ENCODE measurements around the gene CHRNE.
"Not testable (repeated sequence)": the region's sequence is repeated elsewhere in the genome, so short reads cannot be mapped to it uniquely, and the experiment has no call there.

The CHRNE gene

DNA sequence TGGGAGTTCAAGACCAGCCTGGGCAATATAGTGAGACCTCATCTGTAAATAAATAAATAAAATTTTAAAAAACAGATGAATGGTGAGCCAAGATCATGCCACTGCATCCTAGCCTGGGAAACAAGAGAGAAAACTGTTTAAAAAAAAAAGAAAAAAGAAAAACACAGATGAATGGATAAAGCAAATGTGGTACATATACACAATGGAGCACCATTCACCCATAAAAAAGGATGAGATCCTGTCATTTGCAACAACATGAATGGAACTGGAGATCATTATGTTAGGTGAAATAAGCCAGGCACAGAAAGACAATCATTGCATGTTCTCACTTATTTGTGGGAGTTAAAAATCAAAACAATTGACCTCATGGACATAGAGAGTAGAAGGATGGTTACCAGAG is 3.7 kb upstream of the CHRNE start:
- not testable (repeated sequence) for DNase-seq (ENCODE audit: low spot score)

DNA sequence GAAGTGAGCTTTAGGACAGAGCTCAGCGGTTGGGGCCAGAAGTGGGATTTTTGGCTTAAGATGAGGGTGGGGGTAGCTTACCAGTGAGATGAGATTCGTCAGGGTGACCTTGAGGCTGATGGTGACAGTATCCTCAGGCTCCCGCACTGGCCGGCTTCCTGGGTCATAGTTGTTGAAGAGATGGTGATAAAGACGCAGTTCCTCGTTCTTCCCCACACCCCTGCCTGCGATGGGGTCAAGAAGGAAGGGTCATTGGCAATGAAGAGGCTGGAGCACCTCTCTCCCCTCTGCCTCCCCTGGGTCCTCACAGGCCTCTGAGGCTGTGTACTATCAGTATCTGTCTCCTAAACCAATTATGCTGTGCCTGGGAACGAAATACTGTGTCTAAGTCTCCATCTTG is 358 bp downstream of the CHRNE start:
- DNase-seq (ENCODE audit: low spot score): no peak

DNA sequence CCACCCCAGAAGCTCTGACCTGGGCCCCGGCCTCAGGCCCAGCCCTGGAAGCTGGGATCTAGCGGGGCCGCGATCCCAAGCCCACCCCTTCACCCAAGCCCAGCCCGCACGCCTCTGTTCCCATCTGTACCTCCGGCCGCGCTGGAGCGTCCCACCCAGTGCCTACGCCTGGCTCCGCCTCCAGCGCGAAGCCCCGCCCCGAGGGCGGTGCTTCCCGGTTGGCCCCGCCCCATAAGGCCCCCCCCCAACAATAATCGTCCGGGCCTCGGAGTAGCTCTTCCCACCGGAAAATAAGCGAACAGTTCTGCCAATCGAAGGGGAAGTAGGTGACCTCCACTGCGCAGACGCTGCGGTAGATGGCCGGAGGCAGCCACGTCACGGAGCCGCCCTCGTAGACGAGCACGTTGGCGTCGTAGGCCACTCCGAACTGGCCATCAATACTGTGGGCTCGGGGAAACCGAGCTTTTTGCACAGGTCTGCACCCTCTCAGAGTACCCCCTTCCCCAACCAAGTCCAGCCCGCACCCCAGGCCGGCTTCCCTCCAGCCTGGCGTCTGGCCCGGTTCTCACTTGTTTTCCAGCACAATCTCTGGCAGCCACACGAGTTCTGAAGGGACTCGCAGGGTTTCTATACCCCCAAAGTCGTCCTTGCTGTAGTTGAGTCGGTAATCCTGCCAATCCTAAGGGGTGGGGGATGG is 1.1 kb downstream of the CHRNE start:
- DNase-seq (ENCODE audit: low spot score): no peak

DNA sequence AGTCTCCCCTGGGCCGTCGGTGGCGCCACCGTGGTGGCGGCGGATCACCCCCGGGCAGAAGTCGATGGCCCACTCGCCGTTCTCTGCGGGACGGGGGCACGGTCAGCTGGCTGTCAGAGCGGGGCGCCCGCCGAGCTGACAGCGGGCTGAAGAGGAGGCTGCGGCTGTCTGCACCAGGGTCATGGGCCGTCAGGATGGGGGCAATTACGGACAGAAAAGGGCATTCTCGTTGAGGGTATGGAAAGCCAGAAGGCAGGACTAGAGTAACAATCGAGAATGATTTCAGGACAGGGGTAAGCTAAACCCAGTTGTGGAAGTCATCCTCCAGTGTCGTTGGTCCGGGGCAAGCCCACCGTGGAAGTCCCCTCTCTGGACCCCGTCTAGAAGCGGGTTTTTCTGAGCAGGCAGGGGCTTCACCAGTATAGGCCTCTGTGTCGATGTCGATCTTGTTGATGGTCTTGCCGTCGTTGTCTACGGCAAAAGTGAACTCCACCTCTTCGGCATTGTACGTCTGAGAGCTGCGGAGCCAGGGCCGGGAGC is 1.7 kb downstream of the CHRNE start:
- no peak for DNase-seq (ENCODE audit: low spot score)

DNA sequence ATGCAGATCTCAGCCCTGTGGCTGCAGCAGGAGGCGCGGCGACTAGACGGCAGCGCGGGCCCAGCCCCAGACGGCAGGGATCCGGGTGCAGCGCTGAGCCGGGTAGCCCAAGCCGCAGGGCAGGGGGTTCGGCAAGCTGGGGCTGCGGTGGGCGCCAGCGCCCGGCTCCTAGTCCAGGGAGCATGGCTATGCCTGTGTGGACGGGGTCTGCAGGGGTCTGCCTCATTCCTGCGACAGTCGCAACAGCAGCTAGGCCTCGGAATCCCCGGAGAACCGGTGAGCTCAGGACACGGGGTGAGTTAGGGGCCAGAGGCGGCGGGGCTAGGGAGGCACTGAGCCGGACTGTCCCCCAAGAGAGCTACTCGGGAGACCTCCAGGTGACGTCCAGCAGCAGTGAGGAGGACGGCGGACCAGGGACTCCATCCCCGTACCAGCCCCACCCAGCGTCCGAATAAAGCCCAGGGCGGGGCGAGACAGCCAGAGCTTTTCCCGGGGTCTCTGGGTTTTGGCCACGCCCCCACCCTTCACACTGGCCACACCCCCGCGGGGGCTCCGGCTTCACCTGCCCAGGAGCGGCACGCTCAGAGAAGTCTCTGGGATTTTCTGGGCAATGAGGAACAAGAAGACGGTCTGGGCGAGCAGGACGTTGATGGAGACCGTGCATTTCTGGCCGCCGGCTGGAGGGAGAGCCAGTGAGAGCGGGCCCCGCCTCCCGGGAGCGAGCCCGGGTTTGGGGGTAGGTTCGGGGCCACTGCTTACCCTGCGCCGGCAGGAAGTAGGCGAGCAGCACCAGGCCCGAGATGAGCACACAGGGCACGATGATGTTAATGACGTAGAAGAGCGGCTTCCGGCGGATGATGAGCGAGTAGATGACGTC is 2.4 kb downstream of the CHRNE start:
- DNase-seq (ENCODE audit: low spot score): no peak

DNA sequence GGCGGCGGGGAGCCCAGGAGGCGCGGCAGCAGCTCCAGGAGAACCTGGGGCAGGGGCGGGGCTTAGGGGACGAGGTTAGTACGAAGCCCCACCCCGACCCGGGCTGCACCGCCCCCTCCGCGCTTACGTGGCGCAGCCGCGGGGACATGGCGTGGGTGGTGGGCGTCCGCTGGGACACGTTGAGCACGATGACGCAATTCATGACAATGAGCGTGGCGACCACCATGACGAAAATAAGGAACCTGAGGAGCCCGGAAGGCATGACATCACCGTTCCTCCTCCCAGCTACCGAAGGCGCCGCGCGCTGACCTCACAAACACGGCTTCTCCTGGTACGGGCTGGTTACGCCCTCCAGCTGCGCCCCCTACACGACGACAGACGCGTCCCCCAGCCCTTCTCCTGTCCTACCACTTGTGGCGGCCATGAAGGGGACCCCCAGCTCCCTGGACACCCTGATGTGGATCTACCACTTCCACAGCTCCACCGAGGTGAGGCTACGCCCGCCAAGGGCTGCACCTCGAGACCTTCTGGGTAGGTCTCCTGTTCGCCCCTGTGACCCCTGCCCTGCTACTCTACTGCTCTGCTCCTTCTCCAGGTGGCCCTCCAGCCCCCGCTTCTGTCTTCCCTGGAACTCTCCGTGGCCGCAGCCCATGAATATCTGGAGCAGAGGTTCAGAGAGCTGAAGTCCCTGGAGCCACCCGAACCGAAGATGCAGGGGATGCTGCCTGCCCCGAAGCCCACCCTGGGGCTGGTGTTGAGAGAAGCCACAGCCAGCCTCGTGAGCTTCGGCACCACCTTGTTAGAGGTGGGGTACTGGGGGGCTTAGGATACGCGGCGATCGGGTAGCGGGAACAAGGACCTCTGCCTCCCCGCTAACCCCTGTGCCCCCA is 3.3 kb downstream of the CHRNE start, which contains the start of gene C17orf107:
TSS of gene C17orf107 (plus strand) at position 196 of the 890 bp plus-strand sequence. CDS start at position 423, 227 bp downstream.
- peak; percentile 58 for DNase-seq (ENCODE audit: low spot score)

DNA sequence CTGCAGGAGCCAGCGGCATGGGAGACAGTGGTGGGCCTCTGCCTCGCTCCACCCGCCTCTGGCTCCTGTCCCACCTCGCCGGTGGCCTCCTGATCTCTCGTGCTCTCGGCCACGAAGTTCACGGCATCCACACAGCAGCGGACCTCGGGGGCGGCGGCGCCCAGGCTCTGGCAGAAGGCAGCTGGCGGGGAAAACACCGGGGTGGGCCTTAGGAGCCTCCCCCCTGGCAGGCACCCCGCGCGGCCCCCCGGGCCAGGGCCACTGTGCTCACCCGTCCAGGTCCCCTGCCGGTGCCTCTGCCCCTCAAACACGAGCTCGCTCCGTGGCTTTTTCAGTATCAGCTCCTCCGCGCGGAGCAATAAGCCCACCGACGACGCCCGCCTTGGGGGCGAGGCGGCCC is 4.0 kb downstream of the CHRNE start:
- DNase-seq (ENCODE audit: low spot score): no peak

DNA sequence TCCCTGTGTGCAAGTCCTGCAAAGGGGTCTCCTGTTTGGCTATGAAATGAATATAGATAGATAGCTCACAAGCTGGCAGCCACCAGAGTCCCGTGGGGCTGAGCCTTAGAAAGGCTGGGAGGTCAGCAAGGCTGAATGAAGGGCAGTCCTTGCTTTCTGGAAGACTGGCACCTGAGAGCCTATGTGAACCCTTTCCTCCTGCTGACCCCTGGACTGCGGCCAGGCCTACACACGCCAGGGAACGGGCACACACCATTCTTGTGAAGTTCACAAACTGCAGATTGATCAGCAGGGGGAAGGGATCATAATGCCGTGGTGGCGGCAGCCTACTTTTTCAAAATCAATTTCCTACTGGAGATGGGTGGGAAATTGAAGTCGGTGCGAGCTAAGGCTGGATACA is 4.5 kb downstream of the CHRNE start:
- DNase-seq (ENCODE audit: low spot score): no peak

DNA sequence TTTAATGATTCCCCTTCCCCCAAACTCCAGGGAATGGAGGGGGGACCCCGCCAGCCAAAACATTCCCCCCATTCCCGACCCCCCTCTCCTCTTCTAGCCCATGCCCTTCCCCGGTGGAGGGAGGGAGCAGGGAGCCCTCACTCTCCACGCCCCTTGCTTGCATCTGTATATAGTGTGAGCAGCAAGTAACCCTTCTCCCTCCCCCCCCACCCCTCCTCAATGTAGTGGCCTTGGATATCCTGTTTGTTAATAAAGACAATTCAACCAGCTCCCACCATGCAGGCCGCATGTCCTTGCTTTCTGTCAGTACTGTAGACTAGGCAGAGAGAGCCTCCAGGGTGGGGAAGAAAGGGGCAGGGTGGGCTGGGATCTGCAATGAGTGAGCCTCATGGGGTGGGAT is 5.1 kb downstream of the CHRNE start:
- DNase-seq (ENCODE audit: low spot score): no peak

DNA sequence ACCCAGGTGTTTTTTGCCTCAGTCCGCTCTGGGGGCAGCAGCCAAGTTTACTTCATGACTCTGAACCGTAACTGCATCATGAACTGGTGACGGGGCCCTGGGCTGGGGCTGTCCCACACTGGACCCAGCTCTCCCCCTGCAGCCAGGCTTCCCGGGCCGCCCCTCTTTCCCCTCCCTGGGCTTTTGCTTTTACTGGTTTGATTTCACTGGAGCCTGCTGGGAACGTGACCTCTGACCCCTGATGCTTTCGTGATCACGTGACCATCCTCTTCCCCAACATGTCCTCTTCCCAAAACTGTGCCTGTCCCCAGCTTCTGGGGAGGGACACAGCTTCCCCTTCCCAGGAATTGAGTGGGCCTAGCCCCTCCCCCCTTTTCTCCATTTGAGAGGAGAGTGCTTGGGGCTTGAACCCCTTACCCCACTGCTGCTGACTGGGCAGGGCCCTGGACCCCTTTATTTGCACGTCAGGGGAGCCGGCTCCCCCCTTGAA is 5.7 kb downstream of the CHRNE start:
- DNase-seq (ENCODE audit: low spot score): no peak

DNA sequence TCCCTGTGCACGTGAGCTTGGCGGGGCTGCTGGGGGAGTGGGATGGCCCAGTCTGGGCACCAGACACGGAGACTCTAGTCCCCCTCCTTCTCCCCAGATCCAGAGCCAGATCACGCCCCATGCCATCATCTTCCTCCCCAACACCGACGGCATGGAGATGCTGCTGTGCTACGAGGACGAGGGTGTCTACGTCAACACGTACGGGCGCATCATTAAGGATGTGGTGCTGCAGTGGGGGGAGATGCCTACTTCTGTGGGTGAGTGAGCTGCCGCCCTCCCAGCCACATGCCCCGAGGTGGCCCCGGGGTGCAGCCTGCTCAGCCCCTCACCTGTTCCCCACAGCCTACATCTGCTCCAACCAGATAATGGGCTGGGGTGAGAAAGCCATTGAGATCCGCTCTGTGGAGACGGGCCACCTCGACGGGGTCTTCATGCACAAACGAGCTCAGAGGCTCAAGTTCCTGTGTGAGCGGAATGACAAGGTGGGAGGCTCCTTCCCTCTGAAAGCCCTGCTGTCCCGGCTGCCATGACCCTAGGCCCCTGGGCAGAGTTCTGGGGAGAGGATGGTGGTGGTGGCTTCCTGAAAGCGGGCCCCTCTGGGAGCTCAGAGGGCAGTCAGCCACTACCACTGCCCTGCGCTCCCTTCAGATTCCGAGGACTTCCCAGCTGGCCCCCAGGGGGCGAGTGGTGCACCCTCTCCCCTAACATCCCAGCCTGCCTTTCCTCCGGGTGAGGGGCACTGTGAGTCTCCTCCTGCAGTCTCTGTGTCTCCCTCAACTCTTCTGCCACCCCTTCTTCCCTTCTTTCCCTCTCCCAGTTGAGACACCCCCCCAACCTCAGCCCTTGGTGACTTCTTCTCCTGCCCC is 6.3 kb downstream of the CHRNE start:
- no peak for DNase-seq (ENCODE audit: low spot score)

DNA sequence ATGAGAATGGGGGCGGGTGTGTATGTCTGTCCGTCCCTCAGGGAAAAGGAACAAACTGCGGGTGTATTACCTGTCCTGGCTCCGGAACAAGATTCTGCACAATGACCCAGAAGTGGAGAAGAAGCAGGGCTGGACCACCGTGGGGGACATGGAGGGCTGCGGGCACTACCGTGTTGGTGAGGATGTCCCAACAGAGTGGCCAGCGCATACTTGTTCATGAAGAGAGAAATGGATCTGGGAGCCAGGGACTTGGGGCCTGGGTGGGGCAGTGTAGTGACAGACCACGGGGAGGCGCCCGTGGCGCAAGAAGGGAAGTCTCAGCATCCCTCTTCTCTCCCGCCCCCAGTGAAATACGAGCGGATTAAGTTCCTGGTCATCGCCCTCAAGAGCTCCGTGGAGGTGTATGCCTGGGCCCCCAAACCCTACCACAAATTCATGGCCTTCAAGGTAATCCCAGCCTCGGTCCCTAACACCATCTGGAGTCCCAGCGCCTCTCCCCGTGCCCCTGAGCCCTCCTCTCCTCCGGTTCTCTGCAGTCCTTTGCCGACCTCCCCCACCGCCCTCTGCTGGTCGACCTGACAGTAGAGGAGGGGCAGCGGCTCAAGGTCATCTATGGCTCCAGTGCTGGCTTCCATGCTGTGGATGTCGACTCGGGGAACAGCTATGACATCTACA is 7.1 kb downstream of the CHRNE start:
- DNase-seq (ENCODE audit: low spot score): no peak

DNA sequence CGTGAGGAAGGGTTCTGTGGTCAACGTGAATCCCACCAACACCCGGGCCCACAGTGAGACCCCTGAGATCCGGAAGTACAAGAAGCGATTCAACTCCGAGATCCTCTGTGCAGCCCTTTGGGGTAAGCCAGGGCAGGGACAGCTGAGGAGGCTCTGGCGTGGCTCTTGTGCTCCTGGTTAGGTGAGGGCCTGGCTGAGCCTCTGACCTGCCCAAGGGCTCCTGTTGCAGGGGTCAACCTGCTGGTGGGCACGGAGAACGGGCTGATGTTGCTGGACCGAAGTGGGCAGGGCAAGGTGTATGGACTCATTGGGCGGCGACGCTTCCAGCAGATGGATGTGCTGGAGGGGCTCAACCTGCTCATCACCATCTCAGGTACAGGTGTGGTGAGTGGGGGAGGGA is 7.8 kb downstream of the CHRNE start:
- DNase-seq (ENCODE audit: low spot score): no peak

DNA sequence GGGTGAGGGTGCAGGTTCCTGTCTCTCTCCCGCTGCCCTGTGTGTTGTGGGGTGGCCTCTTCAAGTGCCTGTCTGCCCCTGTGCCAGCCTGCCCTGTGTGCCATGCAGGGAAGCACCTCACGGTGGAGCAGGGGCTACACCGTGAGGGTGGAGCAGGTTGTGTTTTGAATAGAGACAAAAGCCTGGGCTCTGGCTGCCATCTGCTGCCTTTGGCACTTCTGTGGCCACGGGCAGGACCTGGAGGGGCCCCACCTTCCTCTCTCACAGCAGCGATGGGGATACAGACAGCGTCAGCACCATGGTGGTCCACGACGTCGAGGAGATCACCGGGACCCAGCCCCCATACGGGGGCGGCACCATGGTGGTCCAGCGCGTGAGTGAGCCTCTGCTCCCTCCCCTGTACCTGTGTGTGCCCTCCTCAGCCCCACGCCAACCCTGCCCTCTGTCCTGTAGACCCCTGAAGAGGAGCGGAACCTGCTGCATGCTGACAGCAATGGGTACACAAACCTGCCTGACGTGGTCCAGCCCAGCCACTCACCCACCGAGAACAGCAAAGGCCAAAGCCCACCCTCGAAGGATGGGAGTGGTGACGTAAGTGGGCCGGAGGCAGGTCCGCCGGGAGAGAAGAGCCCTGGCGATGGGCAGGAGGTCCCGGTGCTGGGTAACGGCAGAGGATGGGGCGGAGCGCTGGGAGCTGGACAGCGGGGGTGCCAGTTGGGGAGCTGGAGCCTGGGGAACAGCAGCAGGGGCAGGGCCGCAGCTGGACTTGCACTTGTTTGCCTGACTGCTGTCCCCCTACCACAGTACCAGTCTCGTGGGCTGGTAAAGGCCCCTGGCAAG is 9.0 kb downstream of the CHRNE start:
- no peak for DNase-seq (ENCODE audit: low spot score)

DNA sequence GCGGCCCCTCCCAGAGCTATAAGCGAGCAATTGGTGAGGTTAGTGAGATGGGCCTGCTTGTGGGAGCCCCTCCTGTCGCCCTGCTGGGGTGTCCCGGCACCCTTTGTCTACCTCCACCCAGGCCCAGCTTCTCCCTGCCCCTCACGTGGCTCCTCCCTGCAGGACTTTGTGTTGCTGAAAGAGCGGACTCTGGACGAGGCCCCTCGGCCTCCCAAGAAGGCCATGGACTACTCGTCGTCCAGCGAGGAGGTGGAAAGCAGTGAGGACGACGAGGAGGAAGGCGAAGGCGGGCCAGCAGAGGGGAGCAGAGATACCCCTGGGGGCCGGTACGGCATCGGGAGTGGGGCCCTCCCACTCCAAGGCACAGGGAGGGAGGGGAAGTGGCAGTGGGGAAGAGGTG is 9.6 kb downstream of the CHRNE start:
- no peak for DNase-seq (ENCODE audit: low spot score)

DNA sequence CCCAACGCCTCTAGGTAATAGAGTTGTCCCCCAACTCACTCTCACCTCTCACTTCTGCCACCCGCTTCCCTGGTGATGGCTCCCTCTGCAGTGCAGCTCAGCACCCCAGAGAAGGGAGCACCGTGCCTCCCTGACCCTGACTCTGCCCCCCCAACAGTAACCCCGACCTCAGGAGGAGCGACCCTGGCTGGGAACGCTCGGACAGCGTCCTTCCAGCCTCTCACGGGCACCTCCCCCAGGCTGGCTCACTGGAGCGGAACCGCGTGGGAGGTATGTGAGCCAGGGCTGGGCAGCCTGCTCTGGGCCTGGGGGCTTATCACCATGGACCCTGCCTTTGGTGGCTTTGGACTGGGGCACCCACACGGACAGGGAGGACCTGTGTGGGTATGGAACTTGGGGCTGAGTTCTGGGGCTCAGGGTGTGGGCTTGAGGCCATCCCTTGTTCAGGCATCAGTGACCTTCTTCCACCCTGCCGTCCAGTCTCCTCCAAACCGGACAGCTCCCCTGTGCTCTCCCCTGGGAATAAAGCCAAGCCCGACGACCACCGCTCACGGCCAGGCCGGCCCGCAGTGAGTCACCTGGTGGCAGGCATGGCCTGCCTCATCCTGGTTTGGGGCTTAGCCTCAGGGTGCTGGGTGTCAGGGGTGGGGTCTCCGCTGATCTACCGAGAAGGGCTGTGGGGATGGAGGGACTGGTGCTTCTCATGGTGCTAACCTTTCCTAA is 10.2 kb downstream of the CHRNE start:
- DNase-seq (ENCODE audit: low spot score): no peak

DNA sequence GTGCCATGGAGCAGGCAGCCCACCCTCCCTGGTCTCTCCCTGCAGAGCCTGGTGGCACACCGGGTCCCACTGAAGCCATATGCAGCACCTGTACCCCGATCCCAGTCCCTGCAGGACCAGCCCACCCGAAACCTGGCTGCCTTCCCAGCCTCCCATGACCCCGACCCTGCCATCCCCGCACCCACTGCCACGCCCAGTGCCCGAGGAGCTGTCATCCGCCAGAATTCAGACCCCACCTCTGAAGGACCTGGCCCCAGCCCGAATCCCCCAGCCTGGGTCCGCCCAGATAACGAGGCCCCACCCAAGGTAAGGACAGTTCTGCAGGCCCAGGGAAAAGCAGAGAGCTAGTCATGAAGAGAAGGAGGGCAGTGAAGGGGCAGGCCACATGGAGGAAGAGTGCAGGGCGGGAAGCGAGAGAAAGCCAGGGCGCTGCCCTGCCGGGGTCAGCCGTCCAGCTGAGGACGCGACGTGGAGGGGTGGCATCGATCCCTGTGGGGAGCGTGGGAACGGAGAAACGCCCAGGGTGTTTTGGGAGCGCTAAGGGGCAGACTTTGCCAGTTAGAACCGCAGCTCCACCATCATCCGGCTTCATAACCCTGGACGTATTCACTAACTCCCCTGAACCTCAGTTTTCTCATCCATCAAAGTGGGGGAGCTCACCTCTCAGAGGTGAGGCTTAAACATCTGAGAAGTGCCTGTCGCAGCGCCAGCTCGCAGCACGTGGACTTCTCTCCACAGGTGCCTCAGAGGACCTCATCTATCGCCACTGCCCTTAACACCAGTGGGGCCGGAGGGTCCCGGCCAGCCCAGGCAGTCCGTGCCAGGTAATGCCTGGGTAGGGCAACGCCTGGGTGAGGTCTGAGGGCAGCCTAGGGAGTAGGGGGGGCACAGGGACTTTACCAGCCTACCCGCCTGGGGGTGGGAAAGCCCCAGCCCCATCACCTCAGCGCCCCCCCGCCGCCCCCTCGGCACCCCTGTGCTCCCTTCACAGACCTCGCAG is 11.2 kb downstream of the CHRNE start:
- no peak for DNase-seq (ENCODE audit: low spot score)

Data from cerebellar cortex (tissue), 1 donor.